Osteocyte (in vitro differentiated cells): ENCODE data around the gene XBP1. TPM values are rescaled to one million over a fixed set of nuclear protein-coding genes. Genes with fewer than 3 reads are reported as not detected.
A peak's percentile ranks its signal among the peaks of the same experiment; 100 is the strongest.

Experiments used
- DNase-seq: peaks from one replicate; pipeline ENCODE4 v3.0.0; 2021; ENCODE audit warnings: mixed read lengths; ENCODE audit not compliant: unreplicated experiment; ENCODE audit errors: extremely low spot score
- H3K27ac Mint-ChIP-seq: one replicate; pipeline ENCODE4 v1.8.0; 2021; ENCODE audit warnings: mild to moderate bottlenecking, mixed read lengths; ENCODE audit not compliant: unreplicated experiment
- H3K27me3 Mint-ChIP-seq: one replicate; pipeline ENCODE4 v1.8.0; 2021; ENCODE audit warnings: mixed read lengths; ENCODE audit not compliant: unreplicated experiment
- H3K36me3 Mint-ChIP-seq: one replicate; pipeline ENCODE4 v1.8.0; 2021; ENCODE audit warnings: mixed read lengths; ENCODE audit not compliant: unreplicated experiment
- H3K4me1 Mint-ChIP-seq: one replicate; pipeline ENCODE4 v1.8.0; 2021; ENCODE audit warnings: mixed read lengths; ENCODE audit not compliant: unreplicated experiment
- H3K4me3 Mint-ChIP-seq: one replicate; pipeline ENCODE4 v1.8.0; 2021; ENCODE audit warnings: mild to moderate bottlenecking, moderate library complexity, mixed read lengths; ENCODE audit not compliant: unreplicated experiment
- H3K9me3 Mint-ChIP-seq: one replicate; pipeline ENCODE4 v1.8.0; 2021; ENCODE audit warnings: mixed read lengths; ENCODE audit not compliant: unreplicated experiment
- CTCF ChIP-seq: fragments of 200-600 bp; sonication (generic); IDR thresholded peaks from 2 replicates; pipeline ENCODE4 v1.5.0; 2021; ENCODE audit warnings: antibody characterized with exemption, mild to moderate bottlenecking, moderate library complexity
- total RNA-seq: library from RNA; stranded (reverse); gene quantifications from 2 replicates; pipeline ENCODE4 v1.2.1, GENCODE V29; 2021

The XBP1 gene
- total RNA-seq, 1 donor from 2014 or later, result 150 TPM

GRCh38 chr22:28774378-28774777 lies 26.0 kb downstream of the XBP1 start:
- Mint-ChIP-seq H3K27ac (peak overlapping the region; percentile 4), H3K4me3 (peak overlapping the region; percentile 59), H3K36me3 (peaks cover 12% of the 10 kb centered on the region), H3K4me1 (peaks cover 20% of the 10 kb centered on the region), H3K9me3 (no peaks in the 10 kb centered on the region), H3K27me3 (no peaks in the 10 kb centered on the region)
- no peak for TF ChIP-seq CTCF
- DNase-seq, result no peak

- H3K27ac Mint-ChIP-seq, result peak overlapping the region; percentile 93
- no peak for DNase-seq
- no peak for TF ChIP-seq CTCF
- no peaks in the 10 kb centered on the region for H3K27me3 Mint-ChIP-seq
- H3K4me3 Mint-ChIP-seq, result peak overlapping the region; percentile 89
- no peaks in the 10 kb centered on the region for H3K9me3 Mint-ChIP-seq
- H3K36me3 Mint-ChIP-seq, result peaks cover 11% of the 10 kb centered on the region
- H3K4me1 Mint-ChIP-seq, result peaks cover 20% of the 10 kb centered on the region
Observed at GRCh38 chr22:28773461-28773867, 26.9 kb downstream of the XBP1 start.

- Mint-ChIP-seq H3K4me3 (peak within 1 kb of the TSS; percentile 89), H3K9me3 (no peaks in the 10 kb centered on the region), H3K27ac (peak within 1 kb of the TSS; percentile 93), H3K36me3 (peaks cover 11% of the 10 kb centered on the region), H3K27me3 (no peaks in the 10 kb centered on the region), H3K4me1 (peaks cover 20% of the 10 kb centered on the region)
- peak; percentile 97 for DNase-seq
- TF ChIP-seq CTCF, result peak; percentile 10
Observed at GRCh38 chr22:28772633-28773460, 27.5 kb downstream of the XBP1 start, which contains the start of gene CCDC117. Gene CCDC117, plus strand, starts transcription at chr22:28772695. Its CDS starts 155 bp downstream, at chr22:28772850.

- no peak overlapping the region for H3K27ac Mint-ChIP-seq
- peaks cover 11% of the 10 kb centered on the region for H3K36me3 Mint-ChIP-seq
- DNase-seq, result no peak
- no peaks in the 10 kb centered on the region for H3K27me3 Mint-ChIP-seq
- no peak for TF ChIP-seq CTCF
- H3K4me3 Mint-ChIP-seq, result no peak overlapping the region
- H3K9me3 Mint-ChIP-seq, result no peaks in the 10 kb centered on the region
- peaks cover 20% of the 10 kb centered on the region for H3K4me1 Mint-ChIP-seq
Observed at GRCh38 chr22:28771195-28771791, 29.1 kb downstream of the XBP1 start.
